Activated CD4-positive, alpha-beta T cell treated with anti-CD3 and anti-CD28 coated beads for 36 hours (primary cell): ENCODE data around the gene TMEM52. TPM values are rescaled to one million over a fixed set of nuclear protein-coding genes. Genes with fewer than 3 reads are reported as not detected.
"Not testable (repeated sequence)": the region's sequence is repeated elsewhere in the genome, so short reads cannot be mapped to it uniquely, and the experiment has no call there.

ENCODE experiments used
- ATAC-seq: fragments of 200-7000 bp; cut with Tn5 transposase; one replicate; pipeline ENCODE4 v1.10.0; 2021; ENCODE audit warnings: mild to moderate bottlenecking, moderate library complexity
- CTCF ChIA-PET: fragments of 350-600 bp; sonication (Branson Sonifier 250); formaldehyde crosslinking; loops from one replicate; lab custom pipeline; 2021; ENCODE audit warnings: antibody characterized with exemption; lab: Charles Lee
- POLR2A ChIA-PET: fragments of 350-600 bp; sonication (Branson Sonifier 250); formaldehyde crosslinking; loops from one replicate; lab custom pipeline; 2021; ENCODE audit warnings: antibody characterized with exemption, inconsistent platforms; lab: Charles Lee
- DNase-seq: peaks from one replicate; pipeline ENCODE4 v3.0.0-alpha.2; 2020
- H3K27ac Mint-ChIP-seq: one replicate; pipeline ENCODE4 v1.8.0; 2021; ENCODE audit warnings: mixed read lengths
- H3K27me3 Mint-ChIP-seq: one replicate; pipeline ENCODE4 v1.8.0; 2021; ENCODE audit warnings: mixed read lengths
- H3K36me3 Mint-ChIP-seq: one replicate; pipeline ENCODE4 v1.8.0; 2021; ENCODE audit warnings: low read depth, mixed read lengths
- H3K4me1 Mint-ChIP-seq: one replicate; pipeline ENCODE4 v1.8.0; 2021; ENCODE audit warnings: mixed read lengths
- H3K4me3 Mint-ChIP-seq: one replicate; pipeline ENCODE4 v1.8.0; 2021; ENCODE audit warnings: mild to moderate bottlenecking, moderate library complexity, mixed read lengths
- H3K9me3 Mint-ChIP-seq: one replicate; pipeline ENCODE4 v1.8.0; 2021; ENCODE audit warnings: low read depth, mixed read lengths
- intact Hi-C, 2 experiments: fragments of 100-400 bp; cut with DNase I in 1 of 2; cut with micrococcal nuclease in 1 of 2; formaldehyde crosslinking; loops; one replicate each; pipeline versions ENCODE4 v1.14.2 to v1.15.1; 2022 to 2024; cut with DNase I, micrococcal nuclease
- total RNA-seq, 2 experiments: library from RNA; stranded (reverse); gene quantifications; one replicate each; pipeline ENCODE4 v1.2.3, GENCODE V29; 2021

Gene TMEM52
- total RNA-seq, 2 experiments from 2014 or later = 0.88 to 1.1 TPM

GRCh38 chr1:1938276-1938573, 19.1 kb upstream of the TMEM52 start:
- no peaks in the 10 kb centered on the region for H3K4me1 Mint-ChIP-seq
- peaks cover 2% of the 10 kb centered on the region for H3K27me3 Mint-ChIP-seq
- H3K9me3 Mint-ChIP-seq = peaks cover 5% of the 10 kb centered on the region
- H3K4me3 Mint-ChIP-seq = no peak overlapping the region
- DNase-seq = no peak
- intact Hi-C loops = no loop called here
- ChIA-PET CTCF (no interaction called here), POLR2A (no interaction called here)
- H3K36me3 Mint-ChIP-seq = no peaks in the 10 kb centered on the region
- H3K27ac Mint-ChIP-seq = no peak overlapping the region
- ATAC-seq = no peak

- H3K27ac Mint-ChIP-seq = no peak overlapping the region
- no peak for DNase-seq
- peaks cover 5% of the 10 kb centered on the region for H3K9me3 Mint-ChIP-seq
- intact Hi-C loops = no loop called here
- H3K4me3 Mint-ChIP-seq = no peak overlapping the region
- H3K27me3 Mint-ChIP-seq = peaks cover 2% of the 10 kb centered on the region
- H3K4me1 Mint-ChIP-seq = no peaks in the 10 kb centered on the region
- H3K36me3 Mint-ChIP-seq = no peaks in the 10 kb centered on the region
- ChIA-PET CTCF (no interaction called here), POLR2A (no interaction called here)
- ATAC-seq = no peak
These were observed 18.6 kb upstream of the TMEM52 start for GRCh38 chr1:1937549-1938275.

- H3K4me3 Mint-ChIP-seq = no peak overlapping the region
- DNase-seq (no peak), ATAC-seq (no peak)
- H3K27ac Mint-ChIP-seq = no peak overlapping the region
- ChIA-PET POLR2A (no interaction called here), CTCF (interaction anchor here (0.6 kb wide), 1 partner anchor 1260 kb away, joined by 3 read pairs; no protein-coding TSS in a partner anchor)
- H3K9me3 Mint-ChIP-seq = peaks cover 5% of the 10 kb centered on the region
- H3K27me3 Mint-ChIP-seq = peaks cover 2% of the 10 kb centered on the region
- H3K4me1 Mint-ChIP-seq = no peaks in the 10 kb centered on the region
- intact Hi-C loops = no loop called here
- H3K36me3 Mint-ChIP-seq = no peaks in the 10 kb centered on the region
These were observed 18.0 kb upstream of the TMEM52 start for GRCh38 chr1:1937061-1937460.

GRCh38 chr1:1934848-1935247, 15.8 kb upstream of the TMEM52 start:
- POLR2A ChIA-PET, H3K4me3 Mint-ChIP-seq, ATAC-seq, DNase-seq, H3K36me3 Mint-ChIP-seq, H3K27me3 Mint-ChIP-seq, intact Hi-C loops, H3K4me1 Mint-ChIP-seq, H3K27ac Mint-ChIP-seq, CTCF ChIA-PET, H3K9me3 Mint-ChIP-seq: not testable (repeated sequence)

GRCh38 chr1:1929639-1930545, 10.8 kb upstream of the TMEM52 start:
- no peaks in the 10 kb centered on the region for H3K27me3 Mint-ChIP-seq
- ChIA-PET CTCF (interaction anchor here (0.6 to 0.7 kb wide), 2 partner anchors 71 to 84 kb away, joined by 3 read pairs; no protein-coding TSS in a partner anchor), POLR2A (no interaction called here)
- peaks cover 5% of the 10 kb centered on the region for H3K9me3 Mint-ChIP-seq
- H3K4me3 Mint-ChIP-seq = no peak overlapping the region
- ATAC-seq (no peak), DNase-seq (no peak)
- no peaks in the 10 kb centered on the region for H3K4me1 Mint-ChIP-seq
- intact Hi-C loops = no loop called here
- H3K36me3 Mint-ChIP-seq = no peaks in the 10 kb centered on the region
- H3K27ac Mint-ChIP-seq = no peak overlapping the region

- Mint-ChIP-seq H3K27ac (no peak overlapping the region), H3K4me3 (no peak overlapping the region), H3K4me1 (no peaks in the 10 kb centered on the region), H3K9me3 (peaks cover 3% of the 10 kb centered on the region), H3K27me3 (no peaks in the 10 kb centered on the region), H3K36me3 (no peaks in the 10 kb centered on the region)
- DNase-seq (no peak), ATAC-seq (no peak)
- intact Hi-C loops = no loop called here
- CTCF ChIA-PET = interaction anchor here (0.7 kb wide), 1 partner anchor 72 kb away, joined by 3 read pairs; no protein-coding TSS in a partner anchor
- POLR2A ChIA-PET = no interaction called here
These were observed 10.1 kb upstream of the TMEM52 start for GRCh38 chr1:1929102-1929638.

GRCh38 chr1:1928231-1929101, 9.4 kb upstream of the TMEM52 start:
- CTCF ChIA-PET = no interaction called here
- no peak for ATAC-seq
- no peak for DNase-seq
- H3K27me3 Mint-ChIP-seq = no peaks in the 10 kb centered on the region
- intact Hi-C loops = no loop called here
- POLR2A ChIA-PET = no interaction called here
- H3K9me3 Mint-ChIP-seq = no peaks in the 10 kb centered on the region
- no peaks in the 10 kb centered on the region for H3K4me1 Mint-ChIP-seq
- no peak overlapping the region for H3K4me3 Mint-ChIP-seq
- H3K27ac Mint-ChIP-seq = no peak overlapping the region
- H3K36me3 Mint-ChIP-seq = no peaks in the 10 kb centered on the region

- no peaks in the 10 kb centered on the region for H3K27me3 Mint-ChIP-seq
- CTCF ChIA-PET = no interaction called here
- no peaks in the 10 kb centered on the region for H3K36me3 Mint-ChIP-seq
- H3K4me3 Mint-ChIP-seq = no peak overlapping the region
- ATAC-seq (no peak), DNase-seq (no peak)
- POLR2A ChIA-PET = no interaction called here
- H3K9me3 Mint-ChIP-seq = no peaks in the 10 kb centered on the region
- intact Hi-C loops = no loop called here
- H3K27ac Mint-ChIP-seq = no peak overlapping the region
- H3K4me1 Mint-ChIP-seq = no peaks in the 10 kb centered on the region
These were observed 8.7 kb upstream of the TMEM52 start for GRCh38 chr1:1927751-1928150.

GRCh38 chr1:1926886-1927660, 8.0 kb upstream of the TMEM52 start:
- no peaks in the 10 kb centered on the region for H3K27me3 Mint-ChIP-seq
- ATAC-seq (no peak), DNase-seq (no peak)
- no peak overlapping the region for H3K4me3 Mint-ChIP-seq
- ChIA-PET POLR2A (no interaction called here), CTCF (interaction anchor here (0.6 kb wide), 1 partner anchor 84 kb away, joined by 3 read pairs; no protein-coding TSS in a partner anchor)
- H3K9me3 Mint-ChIP-seq = no peaks in the 10 kb centered on the region
- no peaks in the 10 kb centered on the region for H3K36me3 Mint-ChIP-seq
- no peaks in the 10 kb centered on the region for H3K4me1 Mint-ChIP-seq
- intact Hi-C loops = no loop called here
- no peak overlapping the region for H3K27ac Mint-ChIP-seq

GRCh38 chr1:1926346-1926811, 7.3 kb upstream of the TMEM52 start:
- ATAC-seq = no peak
- H3K27ac Mint-ChIP-seq = no peak overlapping the region

More at GRCh38 chr1:1926346-1926811, 7.3 kb upstream of the TMEM52 start:
- intact Hi-C loops = no loop called here
- no peak overlapping the region for H3K4me3 Mint-ChIP-seq
- no peaks in the 10 kb centered on the region for H3K27me3 Mint-ChIP-seq
- no peaks in the 10 kb centered on the region for H3K4me1 Mint-ChIP-seq
- H3K9me3 Mint-ChIP-seq = no peaks in the 10 kb centered on the region
- ChIA-PET CTCF (no interaction called here), POLR2A (no interaction called here)
- H3K36me3 Mint-ChIP-seq = no peaks in the 10 kb centered on the region
- no peak for DNase-seq
